Measurements from ENCODE around the gene PLA2G1B.

GRCh38 chr12:120316798-120317223 lies 10.8 kb downstream of the PLA2G1B start:
- TF ChIP-seq CTCF (conservative IDR thresholded peaks at IDR 0.05 in 1 of 2, IDR thresholded peaks at IDR 0.05 in 1 of 2; ENCODE audit: extremely low read depth in 1 of 2, insufficient read depth in 1 of 2, low read depth in 1 of 2, low read length in 2 of 2) (no peak), EZH2 (IDR thresholded peaks at IDR 0.05; ENCODE audit: borderline replicate concordance, low read length) (no peak)
